Activated CD4-positive, alpha-beta T cell treated with anti-CD3 and anti-CD28 coated beads, Interleukin-10, Interleukin-2, amounts not matched to agents 100 ng/mL and 50 ng/mL, durations not matched to agents 16 hours and 8 hours (primary cell): ENCODE measurements around the gene SAFB2.

ENCODE experiments used
- DNase-seq: peaks from one replicate; pipeline ENCODE4 v3.0.0-alpha.2; 2020

Gene SAFB2

GRCh38 chr19:5578097-5578846 is 44.3 kb downstream of the SAFB2 start:
- peak; percentile 74 for DNase-seq

- DNase-seq = no peak
Observed at GRCh38 chr19:5575590-5575989, 47.0 kb downstream of the SAFB2 start.

- no peak for DNase-seq
Observed at GRCh38 chr19:5572556-5573286, 49.9 kb downstream of the SAFB2 start.

GRCh38 chr19:5571777-5572176 is 50.8 kb downstream of the SAFB2 start:
- no peak for DNase-seq

DNA sequence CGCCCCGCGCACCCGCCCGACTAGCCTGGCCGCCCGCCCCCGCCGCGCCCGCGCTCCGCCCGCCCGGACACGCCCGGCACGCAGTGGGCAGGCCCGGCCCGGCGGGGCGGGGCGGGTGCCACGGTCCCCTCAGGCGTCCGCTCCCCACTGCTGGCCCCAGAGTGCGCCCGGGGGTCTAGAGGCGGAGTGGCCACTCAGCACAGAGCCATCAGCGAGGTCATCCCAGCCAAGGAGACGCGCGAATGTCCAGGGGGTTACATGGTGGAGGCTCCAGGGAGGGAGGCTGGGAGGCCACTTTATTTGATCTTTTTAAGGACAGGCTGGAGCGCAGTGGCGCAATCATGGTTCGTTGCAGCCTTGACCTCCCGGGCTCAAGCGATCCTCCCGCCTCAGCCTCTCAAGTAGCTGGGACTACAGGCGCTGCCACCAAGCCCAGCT is 54.6 kb downstream of the SAFB2 start:
- DNase-seq = no peak

DNA sequence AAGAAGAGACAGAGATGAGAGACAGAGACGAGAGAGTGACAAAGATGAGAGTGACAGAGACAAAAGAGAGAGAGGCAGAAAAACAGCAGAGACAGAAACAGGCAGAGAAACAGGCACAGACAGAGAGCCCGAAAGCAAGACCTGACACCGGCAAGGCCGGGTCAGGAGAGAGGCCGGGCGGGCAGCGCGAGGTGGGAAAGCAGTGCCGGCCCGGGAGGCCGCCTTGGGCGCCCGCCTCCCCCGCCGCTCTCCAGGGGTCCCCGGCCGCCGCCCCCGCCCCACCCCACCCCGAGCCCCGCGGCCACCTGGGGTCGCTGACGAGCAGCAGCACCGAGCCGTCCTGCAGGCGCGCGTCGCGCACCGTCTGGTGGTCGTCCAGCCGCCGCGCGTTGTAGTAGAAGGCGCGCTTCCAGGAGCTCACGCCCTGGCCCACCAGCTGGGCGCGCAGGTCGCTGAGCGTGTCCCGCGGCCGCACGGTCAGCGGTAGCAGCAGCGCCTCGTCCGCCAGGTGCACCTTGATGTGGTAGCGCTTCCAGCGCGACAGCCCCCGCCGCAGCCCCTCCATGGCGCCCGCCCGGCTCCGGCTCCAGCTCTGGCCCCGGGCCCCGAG is 55.1 kb downstream of the SAFB2 start, which contains the start of gene TINCR:
TSS of gene TINCR (minus strand) at position 594 of the 610 bp plus-strand sequence.
- DNase-seq = no peak

GRCh38 chr19:5564930-5565329 is 57.6 kb downstream of the SAFB2 start:
- no peak for DNase-seq

DNA sequence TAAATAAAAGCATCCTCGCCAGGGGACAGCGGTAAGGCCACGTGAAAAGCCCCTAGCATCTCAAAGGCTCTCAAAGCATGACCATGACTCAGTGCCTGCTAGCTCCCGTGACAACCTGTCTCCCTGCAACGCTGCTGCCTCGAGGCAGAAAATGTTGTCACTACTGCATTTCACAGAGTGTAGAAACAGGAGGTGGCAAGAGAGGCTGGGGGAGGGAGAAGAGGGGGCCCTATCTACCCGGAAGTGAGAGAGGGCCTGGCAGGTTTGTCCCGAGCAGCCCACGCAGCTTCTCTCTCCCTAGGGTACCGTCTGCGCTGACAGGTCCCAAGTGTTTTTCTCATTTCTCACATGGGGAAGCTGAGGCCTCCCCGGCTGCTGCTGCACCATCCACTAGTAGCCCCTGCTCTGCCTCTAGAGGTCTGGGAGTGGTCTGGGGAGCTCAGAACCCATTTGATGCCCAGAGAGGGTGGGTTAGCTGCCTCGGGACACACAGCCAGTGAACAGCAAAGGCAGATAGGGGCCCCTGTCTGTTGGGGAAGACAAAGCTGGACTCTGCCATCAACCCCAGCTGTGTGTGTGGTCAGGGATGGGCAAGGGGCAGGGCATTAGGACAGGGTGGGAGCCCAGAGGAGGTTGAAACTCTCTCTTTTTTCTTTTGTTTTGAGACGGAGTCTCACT is 58.5 kb downstream of the SAFB2 start:
- no peak for DNase-seq

GRCh38 chr19:5563008-5563431 is 59.6 kb downstream of the SAFB2 start:
- no peak for DNase-seq

DNA sequence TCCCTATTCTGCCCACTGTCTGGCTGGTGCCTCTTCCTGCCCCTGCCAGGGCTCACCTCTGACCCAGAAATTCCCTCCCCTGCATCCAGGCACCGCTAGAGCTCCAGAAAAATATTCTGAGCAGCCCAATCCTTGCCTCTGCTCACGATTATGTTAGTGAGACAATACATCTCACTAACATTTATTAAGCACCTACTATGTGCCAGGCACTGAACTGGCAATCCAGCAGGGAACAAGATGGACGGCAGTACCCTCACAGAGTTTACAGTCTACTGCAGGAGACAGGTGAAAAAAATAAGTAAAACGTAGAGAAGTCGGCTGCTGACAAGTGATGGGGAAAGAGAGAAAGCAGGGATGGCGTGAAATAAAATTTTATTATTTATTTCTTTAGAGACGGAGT is 60.3 kb downstream of the SAFB2 start:
- no peak for DNase-seq

DNA sequence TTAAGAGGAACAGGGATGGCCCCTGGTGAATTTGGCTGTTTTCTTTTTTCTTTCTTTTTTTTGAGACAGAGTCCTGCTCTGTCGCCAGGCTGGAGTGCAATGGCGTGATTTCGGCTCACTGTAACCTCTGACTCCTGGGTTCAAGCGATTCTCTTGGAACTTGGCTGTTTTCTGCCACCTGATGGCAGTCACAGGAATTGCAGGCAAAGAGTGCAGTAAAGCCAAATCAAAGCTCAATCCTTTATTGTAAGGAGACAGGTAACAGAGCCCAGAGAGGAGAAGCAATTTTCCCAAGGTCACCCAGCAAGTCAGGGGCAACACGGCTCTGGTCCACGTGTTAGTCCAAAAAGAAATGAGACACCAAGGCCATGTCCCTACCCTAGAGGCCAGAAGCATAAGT is 61.0 kb downstream of the SAFB2 start:
- no peak for DNase-seq

- DNase-seq = no peak
Observed at GRCh38 chr19:5560156-5560555, 62.4 kb downstream of the SAFB2 start.

GRCh38 chr19:5559804-5560133 is 62.8 kb downstream of the SAFB2 start:
- DNase-seq = no peak

- DNase-seq = no peak
Observed at GRCh38 chr19:5558101-5558621, 64.4 kb downstream of the SAFB2 start.

GRCh38 chr19:5557691-5558090 is 64.9 kb downstream of the SAFB2 start:
- no peak for DNase-seq

GRCh38 chr19:5554828-5555227 is 67.7 kb downstream of the SAFB2 start:
- DNase-seq = no peak

DNA sequence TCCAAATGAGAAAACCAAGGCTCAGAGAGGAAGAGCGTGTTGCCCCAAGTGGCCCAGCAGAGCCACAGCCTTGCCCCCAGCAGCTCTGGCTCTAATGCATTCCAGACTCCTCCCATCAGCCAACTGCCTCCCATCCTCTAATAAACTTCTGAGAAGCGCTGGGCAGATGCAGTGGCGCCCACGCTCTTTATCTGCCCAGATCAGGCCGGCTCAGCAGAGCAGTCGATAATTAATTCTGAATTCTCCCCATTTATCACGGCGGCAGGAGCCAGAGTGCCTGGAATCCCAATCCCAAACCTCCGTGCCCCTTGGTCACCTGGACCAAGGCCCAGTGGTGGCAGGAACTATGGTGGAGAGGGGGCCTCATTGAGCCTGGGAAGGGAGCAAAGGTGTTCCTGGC is 68.7 kb downstream of the SAFB2 start:
- no peak for DNase-seq

DNA sequence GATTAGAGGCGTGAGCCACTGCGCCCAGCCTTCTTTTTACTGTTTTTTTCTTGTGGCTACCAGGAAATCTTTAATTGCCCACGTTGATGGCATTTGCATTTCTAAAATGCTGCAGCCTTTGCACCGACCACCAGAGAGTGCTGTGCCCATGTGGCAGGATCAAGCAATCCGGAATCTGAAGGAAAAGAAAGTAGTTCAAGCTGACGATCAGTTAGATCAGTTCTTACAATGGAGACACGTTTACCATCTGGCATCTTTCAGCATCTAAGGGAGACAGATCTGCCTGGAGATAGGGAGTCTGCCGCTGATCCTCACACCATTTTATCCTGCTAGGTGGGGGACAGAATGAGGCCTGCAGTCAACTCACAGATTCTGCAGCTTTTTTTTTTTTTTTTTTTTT is 74.7 kb downstream of the SAFB2 start:
- DNase-seq = peak; percentile 29

GRCh38 chr19:5545984-5546383 is 76.6 kb downstream of the SAFB2 start:
- DNase-seq = peak; percentile 8

DNA sequence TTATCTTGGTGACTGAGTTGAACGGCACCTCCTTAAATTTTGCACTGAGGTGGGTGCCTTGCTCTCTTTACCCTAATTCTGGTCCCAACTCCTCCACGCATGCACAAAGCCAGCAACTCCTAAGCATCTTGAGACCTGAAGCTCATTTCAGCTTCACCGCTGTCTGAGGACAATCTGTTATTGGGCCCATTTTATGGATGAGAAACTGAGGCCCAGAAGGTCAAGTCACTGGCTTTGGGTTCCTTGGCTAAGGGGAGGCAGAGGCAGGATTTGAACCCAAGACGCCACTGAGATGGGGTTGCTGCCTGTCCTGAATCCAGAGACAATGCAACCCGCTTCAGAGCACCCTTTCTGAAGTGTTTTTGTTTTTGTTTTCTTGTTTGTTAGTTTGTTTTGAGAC is 77.5 kb downstream of the SAFB2 start:
- DNase-seq = no peak

DNA sequence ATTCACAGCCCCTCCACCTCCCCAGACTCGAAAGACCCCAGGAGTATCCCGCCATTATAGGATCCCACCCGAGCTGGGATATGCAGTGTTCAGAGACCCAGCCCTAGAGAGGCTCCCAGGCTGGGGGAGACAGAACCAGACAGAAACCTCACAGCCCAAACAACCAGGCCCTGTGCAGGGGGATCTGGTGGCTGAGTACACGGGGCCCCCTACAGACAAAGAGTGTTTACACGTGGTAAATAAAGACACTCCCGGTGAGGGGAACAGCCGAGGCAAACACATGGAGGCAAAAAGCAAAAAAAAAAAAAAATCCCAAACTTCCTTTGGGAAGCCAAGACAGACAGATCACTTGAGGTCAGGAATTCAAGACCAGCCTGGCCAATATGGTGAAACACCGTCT is 79.9 kb downstream of the SAFB2 start:
- DNase-seq = no peak

GRCh38 chr19:5541456-5541855 is 81.1 kb downstream of the SAFB2 start:
- DNase-seq = no peak

DNA sequence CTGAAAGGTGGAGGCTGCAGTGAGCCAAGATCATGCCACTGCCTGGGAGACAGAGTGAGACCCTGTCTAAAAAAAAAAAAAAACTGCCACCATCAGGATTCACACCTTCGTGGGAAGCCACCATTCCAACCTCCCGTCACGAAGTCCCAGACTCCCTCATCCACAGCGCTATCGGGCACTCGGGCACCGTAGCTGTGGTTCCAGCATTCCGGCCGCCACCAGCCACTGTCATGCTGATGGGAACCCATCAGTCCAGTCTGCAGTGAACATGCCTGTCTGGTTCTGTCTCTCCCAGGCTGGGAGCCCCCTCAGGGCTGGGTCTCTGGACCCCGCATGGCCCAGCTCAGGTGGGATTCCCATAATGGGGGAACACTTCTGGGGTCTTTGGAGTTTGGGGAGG is 82.4 kb downstream of the SAFB2 start:
- no peak for DNase-seq
